Small intestine (tissue), 16 donors: ENCODE data around the gene DCBLD1. TPM values are rescaled to one million over a fixed set of nuclear protein-coding genes. Genes with fewer than 3 reads are reported as not detected.
A peak's percentile ranks its signal among the peaks of the same experiment; 100 is the strongest.
"Not testable (repeated sequence)": the region's sequence is repeated elsewhere in the genome, so short reads cannot be mapped to it uniquely, and the experiment has no call there.

Experiments used
- DNase-seq, 2 donors: peaks; one replicate each; pipeline versions ENCODE4 v3.0.0 to v3.0.0-alpha.2; 2013
- FAIRE-seq: peaks from 2 replicates; lab custom pipeline; 2012; peaks lifted over from hg19 to GRCh38; lab: Jason Lieb, UNC
- H3K27ac ChIP-seq, 3 donors: one replicate each; pipeline ENCODE4 v1.5.1; 2013; ENCODE audit warnings: low read length in 2 of 3, mild to moderate bottlenecking in 2 of 3, control low read depth in 1 of 3, inconsistent platforms in 1 of 3, low read depth in 1 of 3, moderate library complexity in 1 of 3
- H3K27me3 ChIP-seq, 3 donors: one replicate each; pipeline ENCODE4 v1.6.1; 2013; ENCODE audit warnings: low read length in 3 of 3, inconsistent platforms in 1 of 3; ENCODE audit not compliant: control insufficient read depth in 3 of 3, insufficient read depth in 3 of 3
- H3K36me3 ChIP-seq, 3 donors: one replicate each; pipeline ENCODE4 v1.6.1; 2013; ENCODE audit warnings: low read length in 3 of 3, inconsistent platforms in 1 of 3, low read depth in 1 of 3, mild to moderate bottlenecking in 1 of 3, moderate library complexity in 1 of 3; ENCODE audit not compliant: control insufficient read depth in 3 of 3, insufficient read depth in 2 of 3
- H3K4me1 ChIP-seq, 3 donors: one replicate each; pipeline ENCODE4 v1.6.1; 2013; ENCODE audit warnings: low read length in 2 of 3, inconsistent platforms in 1 of 3, low read depth in 1 of 3, mild to moderate bottlenecking in 1 of 3, moderate library complexity in 1 of 3; ENCODE audit not compliant: control insufficient read depth in 3 of 3, insufficient read depth in 2 of 3
- H3K4me3 ChIP-seq, 3 donors: one replicate each; pipeline ENCODE4 v1.5.1; 2013; ENCODE audit warnings: low read length in 3 of 3, control low read depth in 1 of 3, inconsistent platforms in 1 of 3, low read depth in 1 of 3, mild to moderate bottlenecking in 1 of 3, moderate library complexity in 1 of 3
- H3K9me3 ChIP-seq, 2 donors: one replicate each; pipeline ENCODE4 v1.6.1; 2013; ENCODE audit warnings: low read depth in 1 of 2, low read length in 1 of 2; ENCODE audit not compliant: control insufficient read depth in 2 of 2, insufficient read depth in 1 of 2
- WGBS, 3 donors: extraction: QIAGEN DNeasy Blood & Tissue Kit; methylation state at CpG; one replicate each; pipeline ENCODE4 v1.1.7; 2013; 5-methylcytosine and 5-hydroxymethylcytosine counted together
- long read RNA-seq, 10 donors: transcript quantifications; one replicate each; lab custom pipeline, GENCODE V29; 2026
- polyA plus RNA-seq, 4 donors: library from polyadenylated mRNA; stranded (reverse) in 3 of 4; unstranded in 1 of 4; fragments of 200-250 nt in 3 of 4; fragments of 120-200 nt in 1 of 4; gene quantifications; one replicate each; pipeline versions ENCODE4 v1.2.1 to v1.2.3, GENCODE V29; 2013
- donor health status: healthy with polysubstance abuse.
- donor health status: control.
- donor health status: control.
- donor health status: Bipolar disorder and iron deficiency.
- donor health status: healthy.

The DCBLD1 gene
- 10 to 100 TPM in 1 of 4 donors, 1 to 10 TPM in 3; 4.9 to 23.4 (median 7.7) TPM for polyA plus RNA-seq
- long read RNA-seq, donor 1, partial matches to known transcripts: 42 of 52 reads
- long read RNA-seq, donor 1, other reads (novel, unspliced or antisense): 8 of 52 reads
- long read RNA-seq, donor 2, partial matches to known transcripts: 0 of 1 reads
- long read RNA-seq, donor 2, other reads (novel, unspliced or antisense): 0 of 1 reads
- long read RNA-seq, donor 3: 0 reads
- long read RNA-seq, donor 4: 0 reads
- long read RNA-seq, donor 5, partial matches to known transcripts: 0 of 2 reads
- long read RNA-seq, donor 5, other reads (novel, unspliced or antisense): 0 of 2 reads
- long read RNA-seq, donor 6, partial matches to known transcripts: 0 of 1 reads
- long read RNA-seq, donor 6, other reads (novel, unspliced or antisense): 0 of 1 reads
- long read RNA-seq, donor 7, partial matches to known transcripts: 6 of 6 reads
- long read RNA-seq, donor 7, other reads (novel, unspliced or antisense): 0 of 6 reads
- long read RNA-seq, donor 8: 0 reads
- long read RNA-seq, donor 9: 0 reads
- long read RNA-seq, donor 10, partial matches to known transcripts: 0 of 1 reads
- long read RNA-seq, donor 10, other reads (novel, unspliced or antisense): 0 of 1 reads

- DNase-seq (peak; percentile 89 to 94), FAIRE-seq (no peak)
- H3K9me3 ChIP-seq: no peaks in the 10 kb centered on the region
- peak within 1 kb of the TSS; percentile 64 to 93 (median 72) for H3K4me3 ChIP-seq
- H3K27ac ChIP-seq: peak within 1 kb of the TSS; percentile 86 to 95 (median 90)
- 1% methylated on average over 38 to 96 of the region's 96 CpGs for whole genome bisulfite sequencing, 3 donors
- peaks cover 0 to 16% (median 0%) of the 10 kb centered on the region in 3 donors for H3K4me1 ChIP-seq
- peaks cover 0 to 4% (median 0%) of the 10 kb centered on the region in 3 donors for H3K36me3 ChIP-seq
- no peaks in the 10 kb centered on the region for H3K27me3 ChIP-seq
Measured at GRCh38 chr6:117482240-117483003, at the start of gene DCBLD1. Gene DCBLD1 (plus strand): TSS chr6:117482674. CDS start chr6:117482782, 108 bp downstream.

- 78 to 85% (median 80%) methylated on average over 2 of the region's 2 CpGs for WGBS, 3 donors
- FAIRE-seq (no peak), DNase-seq (no peak)
- Histone ChIP-seq H3K4me3 (no peak overlapping the region), H3K27ac (no peak overlapping the region), H3K9me3 (peaks cover 0 to 3% of the 10 kb centered on the region in 2 donors), H3K36me3 (no peaks in the 10 kb centered on the region), H3K4me1 (no peaks in the 10 kb centered on the region), H3K27me3 (peaks cover 0 to 4% (median 0%) of the 10 kb centered on the region in 3 donors)
Measured at GRCh38 chr6:117440706-117441525, 41.6 kb upstream of the DCBLD1 start.

GRCh38 chr6:117441824-117442264 lies 40.6 kb upstream of the DCBLD1 start:
- H3K9me3 ChIP-seq: peaks cover 0 to 3% of the 10 kb centered on the region in 2 donors
- whole genome bisulfite sequencing, 3 donors: 70 to 83% (median 76%) methylated on average over 2 of the region's 2 CpGs
- H3K4me3 ChIP-seq: no peak overlapping the region
- DNase-seq: no peak
- peaks cover 0 to 4% (median 0%) of the 10 kb centered on the region in 3 donors for H3K27me3 ChIP-seq
- FAIRE-seq: no peak
- no peak overlapping the region for H3K27ac ChIP-seq
- H3K36me3 ChIP-seq: no peaks in the 10 kb centered on the region
- no peaks in the 10 kb centered on the region for H3K4me1 ChIP-seq

GRCh38 chr6:117442313-117442712 lies 40.2 kb upstream of the DCBLD1 start:
- H3K27me3 ChIP-seq, H3K36me3 ChIP-seq, H3K9me3 ChIP-seq, H3K4me1 ChIP-seq, FAIRE-seq, H3K4me3 ChIP-seq, H3K27ac ChIP-seq, DNase-seq: not testable (repeated sequence)
- 85 to 91% (median 88%) methylated on average over 8 of the region's 8 CpGs for WGBS, 3 donors

GRCh38 chr6:117444600-117444999 lies 37.9 kb upstream of the DCBLD1 start:
- Histone ChIP-seq H3K9me3 (peaks cover 0 to 2% of the 10 kb centered on the region in 2 donors), H3K4me3 (no peak overlapping the region), H3K36me3 (no peaks in the 10 kb centered on the region), H3K27me3 (peaks cover 0 to 4% (median 2%) of the 10 kb centered on the region in 3 donors), H3K4me1 (no peaks in the 10 kb centered on the region), H3K27ac (no peak overlapping the region)
- DNase-seq (no peak), FAIRE-seq (no peak)
- 64 to 77% (median 74%) methylated on average over 2 of the region's 2 CpGs for WGBS, 3 donors

GRCh38 chr6:117446861-117447260 lies 35.6 kb upstream of the DCBLD1 start:
- no peak for FAIRE-seq
- Histone ChIP-seq H3K36me3 (no peaks in the 10 kb centered on the region), H3K4me1 (peaks cover 0 to 3% (median 0%) of the 10 kb centered on the region in 3 donors), H3K4me3 (no peak overlapping the region), H3K9me3 (no peaks in the 10 kb centered on the region), H3K27me3 (peaks cover 0 to 4% (median 4%) of the 10 kb centered on the region in 3 donors), H3K27ac (no peak overlapping the region)
- WGBS, 3 donors: 77 to 87% (median 77%) methylated on average over 3 of the region's 3 CpGs
- no peak for DNase-seq

- 55 to 73% (median 71%) methylated on average over 5 of the region's 5 CpGs for WGBS, 3 donors
- no peak for FAIRE-seq
Measured at GRCh38 chr6:117448011-117448410, 34.5 kb upstream of the DCBLD1 start.

More at GRCh38 chr6:117448011-117448410, 34.5 kb upstream of the DCBLD1 start:
- Histone ChIP-seq H3K27me3 (peaks cover 0 to 4% (median 4%) of the 10 kb centered on the region in 3 donors), H3K4me3 (no peak overlapping the region), H3K27ac (no peak overlapping the region), H3K36me3 (no peaks in the 10 kb centered on the region), H3K4me1 (peaks cover 0 to 3% (median 2%) of the 10 kb centered on the region in 3 donors), H3K9me3 (no peaks in the 10 kb centered on the region)
- DNase-seq: no peak
